Activated CD4-positive, alpha-beta T cell treated with anti-CD3 and anti-CD28 coated beads, Interleukin-2, Interleukin-4, amounts not matched to agents 100 ng/mL and 50 ng/mL, durations not matched to agents 16 hours and 8 hours (primary cell): ENCODE data around the gene FAM184A.
A peak's percentile ranks its signal among the peaks of the same experiment; 100 is the strongest.
"Not testable (repeated sequence)": the region's sequence is repeated elsewhere in the genome, so short reads cannot be mapped to it uniquely, and the experiment has no call there.

Experiments used
- DNase-seq: peaks from one replicate; pipeline ENCODE4 v3.0.0-alpha.2; 2020; ENCODE audit warnings: low spot score

The FAM184A gene, protein sequence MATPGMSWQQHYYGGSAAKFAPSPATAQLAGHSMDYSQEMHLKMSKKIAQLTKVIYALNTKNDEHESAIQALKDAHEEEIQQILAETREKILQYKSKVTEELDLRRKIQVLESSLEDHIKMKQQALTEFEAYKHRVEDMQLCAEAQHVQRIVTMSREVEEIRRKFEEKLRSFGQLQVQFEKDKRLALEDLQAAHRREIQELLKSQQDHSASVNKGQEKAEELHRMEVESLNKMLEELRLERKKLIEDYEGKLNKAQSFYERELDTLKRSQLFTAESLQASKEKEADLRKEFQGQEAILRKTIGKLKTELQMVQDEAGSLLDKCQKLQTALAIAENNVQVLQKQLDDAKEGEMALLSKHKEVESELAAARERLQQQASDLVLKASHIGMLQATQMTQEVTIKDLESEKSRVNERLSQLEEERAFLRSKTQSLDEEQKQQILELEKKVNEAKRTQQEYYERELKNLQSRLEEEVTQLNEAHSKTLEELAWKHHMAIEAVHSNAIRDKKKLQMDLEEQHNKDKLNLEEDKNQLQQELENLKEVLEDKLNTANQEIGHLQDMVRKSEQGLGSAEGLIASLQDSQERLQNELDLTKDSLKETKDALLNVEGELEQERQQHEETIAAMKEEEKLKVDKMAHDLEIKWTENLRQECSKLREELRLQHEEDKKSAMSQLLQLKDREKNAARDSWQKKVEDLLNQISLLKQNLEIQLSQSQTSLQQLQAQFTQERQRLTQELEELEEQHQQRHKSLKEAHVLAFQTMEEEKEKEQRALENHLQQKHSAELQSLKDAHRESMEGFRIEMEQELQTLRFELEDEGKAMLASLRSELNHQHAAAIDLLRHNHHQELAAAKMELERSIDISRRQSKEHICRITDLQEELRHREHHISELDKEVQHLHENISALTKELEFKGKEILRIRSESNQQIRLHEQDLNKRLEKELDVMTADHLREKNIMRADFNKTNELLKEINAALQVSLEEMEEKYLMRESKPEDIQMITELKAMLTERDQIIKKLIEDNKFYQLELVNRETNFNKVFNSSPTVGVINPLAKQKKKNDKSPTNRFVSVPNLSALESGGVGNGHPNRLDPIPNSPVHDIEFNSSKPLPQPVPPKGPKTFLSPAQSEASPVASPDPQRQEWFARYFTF

GRCh38 chr6:119078376-119079282 is at the start of gene FAM184A:
FAM184A (minus strand) TSS chr6:119078664; CDS start chr6:119078299, 365 bp downstream.
- peak; percentile 60 for DNase-seq

DNA sequence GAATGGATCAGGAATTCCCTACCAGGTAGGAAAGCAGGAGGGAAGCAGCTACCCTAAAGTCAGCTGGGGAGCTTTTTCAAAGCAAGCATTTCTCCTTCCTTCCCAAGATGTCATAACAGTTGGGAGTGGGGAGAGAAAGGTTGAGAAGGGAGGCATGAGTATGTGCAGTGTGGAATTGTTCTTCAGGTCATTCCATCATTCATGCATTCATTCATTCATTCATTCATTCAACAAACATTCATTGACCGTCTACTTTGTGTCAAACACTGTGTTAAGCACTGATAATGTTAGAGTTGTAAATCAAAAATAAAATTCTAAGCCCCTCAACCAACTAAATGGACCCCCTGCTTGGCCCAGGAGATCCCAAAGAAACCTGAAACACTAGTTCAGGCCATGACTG is 49.2 kb upstream of the FAM184A start:
- DNase-seq: no peak

- no peak for DNase-seq
These were observed 48.4 kb upstream of the FAM184A start for GRCh38 chr6:119126826-119127225.

DNA sequence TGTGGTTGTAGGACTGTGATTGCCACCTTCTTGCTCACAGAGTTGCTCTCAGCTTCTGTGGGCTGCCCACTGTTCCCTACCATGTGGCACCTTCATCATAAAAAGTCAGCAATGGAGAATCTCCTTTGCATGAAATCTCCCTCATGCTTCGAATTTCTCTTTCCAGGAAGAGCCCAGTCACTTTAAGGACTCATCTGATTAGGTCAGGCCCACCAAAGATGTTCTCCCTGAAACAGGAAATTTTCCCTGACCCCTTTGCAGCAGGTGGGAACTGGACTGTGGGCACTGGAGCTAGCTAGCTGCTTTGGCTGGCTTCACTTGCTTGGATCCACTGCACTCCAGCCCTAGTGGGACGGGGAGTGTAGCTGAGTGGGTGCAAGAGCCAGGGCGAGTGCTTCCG is 47.7 kb upstream of the FAM184A start:
- DNase-seq: no peak

DNA sequence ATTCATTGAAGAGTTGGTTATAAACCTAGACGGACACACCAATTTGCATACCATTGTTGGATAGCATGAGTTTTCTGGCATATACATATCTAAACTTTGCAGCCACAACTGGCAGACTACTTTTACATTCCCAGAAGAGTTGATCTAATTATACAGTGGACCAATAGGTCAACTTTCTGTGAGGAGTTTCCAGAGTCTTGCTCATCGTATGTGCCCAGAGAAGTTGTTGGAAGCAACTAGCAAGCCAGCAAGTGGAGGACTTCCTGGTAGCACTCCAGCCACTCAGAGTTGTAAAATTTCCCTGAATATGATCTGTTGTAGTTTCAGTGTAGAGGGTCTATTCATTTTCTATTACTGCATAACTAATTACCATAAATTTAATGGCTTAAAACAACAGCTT is 47.1 kb upstream of the FAM184A start:
- no peak for DNase-seq

GRCh38 chr6:119124079-119124824 is 45.8 kb upstream of the FAM184A start:
- no peak for DNase-seq

- no peak for DNase-seq
These were observed 43.9 kb upstream of the FAM184A start for GRCh38 chr6:119122336-119122735.

DNA sequence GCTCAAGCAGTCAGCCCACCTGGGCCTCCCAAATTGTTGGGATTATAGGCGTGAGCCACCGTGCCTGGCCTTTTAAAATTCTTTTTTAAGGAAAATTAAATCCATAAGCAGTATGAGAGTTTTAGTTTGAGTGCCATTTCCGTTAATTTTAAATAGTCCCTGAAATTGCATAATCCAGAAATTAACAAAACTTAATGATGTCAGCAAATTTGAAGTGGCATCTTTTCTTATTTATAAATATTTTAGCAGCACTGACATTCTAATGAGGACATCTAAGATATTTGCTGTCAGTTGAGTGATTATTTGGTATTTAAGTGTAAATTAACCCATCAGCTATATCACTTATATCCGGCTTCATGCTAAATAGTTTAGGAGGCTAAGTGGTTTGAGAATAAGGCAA is 42.9 kb upstream of the FAM184A start:
- DNase-seq: no peak

- DNase-seq: no peak
These were observed 41.5 kb upstream of the FAM184A start for GRCh38 chr6:119119989-119120388.

- DNase-seq: not testable (repeated sequence)
These were observed 40.6 kb upstream of the FAM184A start for GRCh38 chr6:119119062-119119461.

- no peak for DNase-seq
These were observed 38.3 kb upstream of the FAM184A start for GRCh38 chr6:119116712-119117281.

DNA sequence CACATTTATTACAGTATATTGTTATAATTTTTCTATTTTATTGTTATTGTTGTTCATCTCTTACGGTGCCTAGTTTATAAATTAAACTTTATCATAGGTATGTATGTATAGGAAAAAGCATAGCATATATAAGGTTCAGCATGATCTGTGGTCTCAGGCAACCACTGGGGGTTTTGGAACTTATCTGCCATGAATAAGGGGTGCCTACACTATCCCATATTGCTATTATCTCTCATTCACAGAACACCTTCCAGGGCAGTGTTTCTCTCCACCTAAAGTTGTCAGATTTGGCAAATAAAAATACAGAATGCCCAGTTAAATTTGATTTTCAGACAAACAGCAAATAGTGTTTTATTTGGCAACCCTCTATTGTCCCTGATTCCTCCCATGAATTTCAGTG is 35.5 kb upstream of the FAM184A start:
- DNase-seq: no peak

GRCh38 chr6:119112812-119113530 is 34.5 kb upstream of the FAM184A start:
- no peak for DNase-seq

- DNase-seq: peak; percentile 74
These were observed 32.4 kb upstream of the FAM184A start for GRCh38 chr6:119110601-119111548.

- no peak for DNase-seq
These were observed 31.3 kb upstream of the FAM184A start for GRCh38 chr6:119109654-119110325.

GRCh38 chr6:119108076-119108475 is 29.6 kb upstream of the FAM184A start:
- DNase-seq: no peak

- no peak for DNase-seq
These were observed 26.8 kb upstream of the FAM184A start for GRCh38 chr6:119105282-119105681.

GRCh38 chr6:119102901-119103300 is 24.4 kb upstream of the FAM184A start:
- DNase-seq: no peak
